Tibial artery (tissue), 4 donors: Measurements from ENCODE around the gene ZNF775.
A peak's percentile ranks its signal among the peaks of the same experiment; 100 is the strongest.

Source experiments
- DNase-seq, 2 donors: peaks; one replicate each; pipeline ENCODE4 v3.0.0-alpha.2; 2019
- H3K27ac ChIP-seq, 2 donors: fragments of 200-600 bp; sonication (generic) in 1 of 2; 1 replicate in 1 of 2; 2 replicates in 1 of 2; pipeline ENCODE4 v1.5.1; 2018 to 2019; ENCODE audit warnings: mild to moderate bottlenecking in 1 of 2
- H3K27me3 ChIP-seq, 2 donors: fragments of 200-600 bp; sonication (generic) in 1 of 2; one replicate each; pipeline versions ENCODE4 v1.5.1 to v1.6.0; 2016 to 2019
- H3K36me3 ChIP-seq, 3 donors: fragments of 200-600 bp; sonication (generic) in 2 of 3; one replicate each; pipeline ENCODE4 v1.5.1; 2016 to 2019; ENCODE audit warnings: mild to moderate bottlenecking in 2 of 3
- H3K4me1 ChIP-seq, 4 donors: fragments of 200-600 bp; sonication (generic) in 2 of 4; 1 replicate in 3 of 4; 2 replicates in 1 of 4; pipeline ENCODE4 v1.5.1; 2016 to 2019
- H3K4me3 ChIP-seq, 2 donors: fragments of 200-600 bp; sonication (generic) in 1 of 2; 1 replicate in 1 of 2; 2 replicates in 1 of 2; pipeline ENCODE4 v1.5.1; 2018 to 2019; ENCODE audit warnings: mild to moderate bottlenecking in 2 of 2
- H3K9me3 ChIP-seq, 3 donors: fragments of 200-600 bp; sonication (generic) in 1 of 3; one replicate each; pipeline ENCODE4 v1.5.1; 2016 to 2019
- CTCF ChIP-seq, 2 experiments: fragments of 200-600 bp in 1 of 2; fragments of 450-650 bp in 1 of 2; IDR thresholded peaks; one replicate each; pipeline ENCODE4 v1.5.1; 2017 to 2019; ENCODE audit warnings: antibody characterized with exemption in 2 of 2, mild to moderate bottlenecking in 1 of 2, moderate library complexity in 1 of 2
- intact Hi-C: fragments of 100-400 bp; cut with DNase I; formaldehyde crosslinking; loops from one replicate; pipeline ENCODE4 v1.15.0; 2023; ENCODE audit warnings: low total_unique reads

ZNF775 gene

GRCh38 chr7:150346922-150347321 lies 32.2 kb upstream of the ZNF775 start:
- TF ChIP-seq CTCF (IDR thresholded peaks at IDR 0.05), result no peak
- DNase-seq, result no peak

GRCh38 chr7:150351587-150352194 lies 27.4 kb upstream of the ZNF775 start:
- Histone ChIP-seq H3K27me3 (no peaks in the 10 kb centered on the region), H3K4me3 (no peak overlapping the region), H3K36me3 (no peaks in the 10 kb centered on the region), H3K9me3 (no peaks in the 10 kb centered on the region), H3K27ac (no peak overlapping the region), H3K4me1 (peaks cover 0 to 12% (median 2%) of the 10 kb centered on the region in 4 donors)
- intact Hi-C loops, result no loop called here
- no peak for TF ChIP-seq CTCF (IDR thresholded peaks at IDR 0.05)
- DNase-seq, result peak in 1 of 2 donors; percentile 7

More at GRCh38 chr7:150346922-150347321, 32.2 kb upstream of the ZNF775 start:
- no peak overlapping the region for H3K27ac ChIP-seq
- H3K4me3 ChIP-seq, result no peak overlapping the region
- no peaks in the 10 kb centered on the region for H3K36me3 ChIP-seq
- H3K27me3 ChIP-seq, result no peaks in the 10 kb centered on the region
- H3K4me1 ChIP-seq, result peaks cover 0 to 3% (median 1%) of the 10 kb centered on the region in 4 donors
- intact Hi-C loops, result no loop called here
- no peaks in the 10 kb centered on the region for H3K9me3 ChIP-seq

GRCh38 chr7:150355666-150356059 lies 23.5 kb upstream of the ZNF775 start:
- intact Hi-C loops, result no loop called here
- no peaks in the 10 kb centered on the region for H3K36me3 ChIP-seq
- no peak overlapping the region for H3K4me3 ChIP-seq
- peaks cover 0 to 12% (median 2%) of the 10 kb centered on the region in 4 donors for H3K4me1 ChIP-seq
- H3K27ac ChIP-seq, result peak overlapping the region in 1 of 2 donors; percentile 48
- H3K9me3 ChIP-seq, result no peaks in the 10 kb centered on the region
- no peak for TF ChIP-seq CTCF (IDR thresholded peaks at IDR 0.05)
- no peaks in the 10 kb centered on the region for H3K27me3 ChIP-seq
- no peak for DNase-seq

DNA sequence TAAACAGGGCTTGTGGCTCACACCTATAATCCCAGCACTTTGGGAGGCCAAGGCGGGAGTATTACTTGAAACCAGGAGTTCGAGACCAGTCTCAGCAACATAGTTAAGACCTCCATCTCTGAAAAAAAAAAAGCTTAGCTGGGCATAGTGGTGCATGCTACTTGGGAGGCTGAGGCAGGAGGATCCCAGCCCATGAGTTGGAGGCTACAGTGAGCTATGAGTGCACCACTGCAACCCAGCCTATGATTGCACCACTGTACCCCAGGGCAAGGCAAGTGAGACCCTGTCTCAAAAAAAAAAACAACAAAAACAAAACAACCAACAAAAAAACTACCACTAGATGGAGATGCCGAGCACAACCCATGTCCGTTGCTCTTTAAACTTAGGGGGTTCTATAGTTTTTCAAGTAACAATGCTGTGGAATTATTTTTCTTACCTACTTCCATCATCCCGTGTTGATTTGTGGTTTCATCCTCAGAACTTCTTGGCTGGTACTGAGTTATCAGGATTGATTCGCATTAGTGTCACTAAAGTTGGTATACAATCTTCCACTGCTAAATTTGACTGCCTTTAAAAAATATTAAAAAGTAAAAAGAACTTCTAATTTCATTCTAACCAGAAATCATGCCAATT lies 22.7 kb upstream of the ZNF775 start:
- no peaks in the 10 kb centered on the region for H3K36me3 ChIP-seq
- peaks cover 0 to 12% (median 2%) of the 10 kb centered on the region in 4 donors for H3K4me1 ChIP-seq
- peak; percentile 42 to 44 for TF ChIP-seq CTCF (IDR thresholded peaks at IDR 0.05)
- intact Hi-C loops, result no loop called here
- no peaks in the 10 kb centered on the region for H3K9me3 ChIP-seq
- H3K27me3 ChIP-seq, result no peaks in the 10 kb centered on the region
- H3K27ac ChIP-seq, result peak overlapping the region in 1 of 2 donors; percentile 48
- peak in 1 of 2 donors; percentile 5 for DNase-seq
- H3K4me3 ChIP-seq, result no peak overlapping the region

GRCh38 chr7:150357270-150357669 lies 21.9 kb upstream of the ZNF775 start:
- Histone ChIP-seq H3K27ac (no peak overlapping the region), H3K36me3 (no peaks in the 10 kb centered on the region), H3K27me3 (no peaks in the 10 kb centered on the region), H3K4me3 (no peak overlapping the region), H3K9me3 (no peaks in the 10 kb centered on the region), H3K4me1 (peaks cover 0 to 12% (median 2%) of the 10 kb centered on the region in 4 donors)
- no peak for TF ChIP-seq CTCF (IDR thresholded peaks at IDR 0.05)
- intact Hi-C loops, result no loop called here
- DNase-seq, result peak in 1 of 2 donors; percentile 41
